Measurements from ENCODE around the gene SNX22.
"Not testable (repeated sequence)": the region's sequence is repeated elsewhere in the genome, so short reads cannot be mapped to it uniquely, and the experiment has no call there.

The SNX22 gene

DNA sequence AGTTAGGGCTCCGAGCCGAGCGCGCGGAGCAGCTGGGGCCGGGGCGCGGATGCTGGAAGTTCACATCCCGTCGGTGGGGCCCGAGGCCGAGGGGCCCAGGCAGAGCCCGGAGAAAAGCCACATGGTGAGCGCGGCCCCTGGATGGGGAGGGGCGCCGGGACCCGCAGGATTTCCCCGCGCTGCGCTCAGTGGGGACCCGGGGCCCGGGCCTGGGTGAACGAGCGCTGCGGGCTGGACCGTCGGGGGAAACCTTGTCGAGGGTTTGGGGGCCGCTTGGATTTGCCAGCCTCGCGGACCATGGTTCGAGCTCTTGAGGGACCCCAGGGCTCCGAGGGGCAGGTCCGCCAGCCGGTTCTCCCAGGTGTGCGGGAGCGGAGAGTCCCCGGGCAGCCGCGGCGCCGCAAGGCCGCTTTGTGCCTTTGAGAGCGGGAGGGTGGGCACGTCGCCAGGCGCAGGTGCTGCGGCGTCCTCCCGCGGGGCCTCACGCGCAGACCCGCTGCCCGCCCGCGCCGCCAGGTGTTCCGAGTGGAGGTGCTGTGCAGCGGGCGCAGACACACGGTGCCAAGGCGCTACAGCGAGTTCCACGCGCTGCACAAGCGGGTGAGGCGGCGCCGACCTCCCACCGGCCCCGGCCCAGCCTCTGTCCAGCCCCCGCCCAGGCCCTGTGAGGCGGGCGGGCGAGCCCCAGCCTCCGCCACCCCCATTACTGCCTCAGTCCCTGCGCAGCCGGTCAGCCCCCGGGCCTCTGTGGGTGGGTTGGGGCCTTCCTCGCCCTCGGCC is at the start of gene SNX22:
Gene SNX22, plus strand, starts transcription at position 5 of the 780 bp plus-strand sequence. Its CDS starts 45 bp downstream, at position 50.
- peak; percentile 13 to 36 for DNase-seq

DNA sequence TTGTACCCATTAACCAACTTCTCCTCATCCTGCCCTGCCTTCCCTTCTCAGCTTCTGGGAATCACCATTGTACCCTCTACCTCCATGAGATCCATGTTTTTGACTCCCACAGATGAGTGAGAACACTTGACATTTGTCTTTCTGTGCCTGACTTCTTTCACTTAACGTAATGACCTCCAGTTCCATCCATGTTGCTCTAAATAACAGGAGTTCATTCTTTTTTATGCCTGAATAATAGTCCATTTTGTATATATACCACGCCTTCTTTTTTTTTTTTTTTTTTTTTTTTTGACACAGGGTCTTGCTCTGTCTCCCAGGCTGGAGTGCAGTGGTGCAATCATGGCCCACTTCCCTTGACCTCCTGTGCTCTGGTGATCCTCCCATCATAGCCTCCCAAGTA is 49.0 kb upstream of the SNX22 start:
- DNase-seq: no peak

DNA sequence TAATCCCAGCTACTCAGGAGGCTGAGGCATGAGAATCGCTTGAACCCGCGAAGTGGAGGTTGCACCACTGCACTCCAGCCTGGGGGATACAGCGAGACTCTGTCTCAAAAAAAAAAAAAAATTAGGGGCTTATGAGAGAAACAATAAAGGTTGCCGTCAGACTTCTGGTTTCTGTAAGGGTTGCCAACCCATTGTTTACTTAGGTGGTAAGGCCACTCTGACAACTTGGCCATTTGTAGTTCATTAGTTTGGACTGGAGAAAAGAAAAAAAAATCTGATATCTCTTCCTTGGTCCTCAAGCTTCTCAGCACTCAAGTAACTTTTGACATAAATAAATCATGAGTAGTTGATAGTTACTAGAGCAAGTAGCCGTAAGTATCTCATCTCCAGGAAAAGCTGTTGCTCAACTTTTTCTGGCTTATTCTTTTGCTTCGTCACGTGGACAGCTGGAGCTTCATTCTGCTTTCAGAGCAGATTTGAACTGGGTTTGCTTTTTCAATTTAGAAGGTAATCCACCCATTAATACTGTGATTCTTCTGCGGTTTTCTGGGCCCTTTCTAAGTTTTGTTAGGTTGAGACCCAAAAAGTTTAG is 46.3 kb upstream of the SNX22 start:
- DNase-seq: no peak

- no peak for DNase-seq
These were observed 44.2 kb upstream of the SNX22 start for GRCh38 chr15:64107337-64107736.

DNA sequence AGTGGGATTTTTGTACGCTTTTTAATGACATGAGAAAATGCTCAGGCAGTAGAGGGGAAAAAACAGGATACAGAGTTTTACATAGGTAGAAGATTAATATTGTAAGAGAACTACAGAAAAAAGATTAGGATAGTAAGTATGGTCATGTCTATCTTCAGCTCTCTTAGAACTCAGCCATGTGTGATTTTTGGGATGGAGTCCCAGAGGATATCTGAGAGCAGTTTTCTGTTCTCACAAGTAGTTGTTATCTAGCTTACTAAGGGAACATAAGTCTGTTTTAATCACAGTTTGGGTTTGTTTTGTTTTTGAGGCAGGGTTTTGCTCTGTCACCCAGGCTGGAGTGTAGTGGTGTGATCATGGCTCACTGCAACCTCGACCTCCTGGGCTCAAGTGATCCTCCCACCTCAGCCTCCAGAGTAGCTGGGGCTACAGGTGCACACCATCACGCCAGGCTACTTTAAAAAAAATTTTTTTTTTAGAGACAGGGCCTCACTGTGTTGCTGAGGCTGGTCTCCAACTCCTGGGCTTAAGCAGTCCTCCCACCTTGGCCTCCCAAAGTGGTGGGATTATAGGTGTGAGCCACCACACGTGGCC is 41.3 kb upstream of the SNX22 start:
- not testable (repeated sequence) for DNase-seq

DNA sequence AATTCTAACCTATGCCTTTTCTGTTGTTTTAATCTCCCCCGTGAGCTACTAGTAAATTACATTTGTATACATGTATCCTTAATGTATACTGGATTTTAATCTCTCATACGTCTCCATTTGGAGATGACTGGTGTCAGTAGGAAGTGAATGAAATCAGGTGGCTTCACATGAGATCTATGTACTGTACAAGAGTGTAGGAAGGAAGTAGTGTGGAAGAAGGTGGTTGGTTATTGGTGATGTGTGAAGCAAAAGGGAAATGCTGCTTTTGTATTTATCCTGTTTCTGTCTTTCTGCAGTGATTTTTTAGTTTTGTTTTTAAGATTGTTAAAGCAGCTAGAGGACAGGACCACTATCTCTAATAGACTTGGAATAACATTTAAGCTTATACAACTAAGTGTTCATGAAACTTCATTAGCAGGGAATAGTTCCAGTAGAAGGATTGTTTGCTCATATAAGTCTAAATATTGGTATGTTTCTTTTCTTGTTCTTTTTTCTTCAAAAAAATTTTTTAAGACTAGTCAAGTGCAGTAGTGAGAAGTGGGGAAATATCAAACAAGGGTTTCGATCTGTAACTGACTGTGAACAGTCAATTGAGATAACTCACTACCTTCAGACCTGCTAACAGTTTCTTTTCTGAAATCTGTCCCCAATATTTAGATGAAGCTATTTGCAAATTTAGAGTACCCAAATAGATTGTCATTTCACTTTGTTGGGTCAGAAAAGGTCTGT is 40.4 kb upstream of the SNX22 start:
- no peak for DNase-seq

- no peak for DNase-seq
These were observed 39.9 kb upstream of the SNX22 start for GRCh38 chr15:64111679-64112050.

GRCh38 chr15:64112073-64112772 is 39.3 kb upstream of the SNX22 start:
- no peak for DNase-seq

- no peak for DNase-seq
These were observed 38.6 kb upstream of the SNX22 start for GRCh38 chr15:64112904-64113303.

DNA sequence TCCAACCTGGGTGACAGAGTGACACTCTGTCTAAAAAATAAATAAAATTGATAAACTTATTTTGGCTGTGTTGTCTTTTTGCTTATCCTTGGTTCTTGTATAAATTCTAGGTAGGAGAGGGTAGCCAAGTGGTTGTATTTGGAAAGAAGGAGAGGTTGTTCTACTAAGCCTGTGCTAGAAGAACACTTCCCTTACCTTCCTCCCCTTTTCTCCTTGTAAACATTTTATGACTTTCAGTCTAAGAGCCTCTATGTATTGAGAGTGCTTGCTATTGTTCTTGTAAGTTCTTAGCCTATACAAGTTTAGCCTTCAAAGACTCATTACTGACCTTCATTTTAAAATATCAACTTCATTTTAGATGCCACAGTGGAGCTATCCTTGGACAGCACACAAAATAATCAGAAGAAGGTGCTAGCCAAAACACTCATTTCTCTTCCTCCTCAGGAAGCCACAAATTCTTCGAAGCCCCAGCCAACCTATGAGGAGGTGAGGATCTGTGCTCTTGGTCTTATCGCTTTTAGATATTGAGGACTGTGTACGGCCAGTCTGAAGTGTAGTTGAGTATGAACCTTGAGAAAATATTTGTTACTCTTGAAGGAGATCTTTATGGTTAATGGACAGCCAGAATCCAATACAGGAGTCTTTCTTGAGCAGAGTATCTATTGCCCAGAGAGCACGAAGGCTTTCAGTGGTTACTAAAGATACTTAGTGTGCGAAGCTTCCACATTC is 33.6 kb upstream of the SNX22 start:
- DNase-seq: no peak

- not testable (repeated sequence) for DNase-seq
These were observed 31.2 kb upstream of the SNX22 start for GRCh38 chr15:64120322-64120721.

GRCh38 chr15:64121614-64122013 is 29.9 kb upstream of the SNX22 start:
- DNase-seq: no peak

DNA sequence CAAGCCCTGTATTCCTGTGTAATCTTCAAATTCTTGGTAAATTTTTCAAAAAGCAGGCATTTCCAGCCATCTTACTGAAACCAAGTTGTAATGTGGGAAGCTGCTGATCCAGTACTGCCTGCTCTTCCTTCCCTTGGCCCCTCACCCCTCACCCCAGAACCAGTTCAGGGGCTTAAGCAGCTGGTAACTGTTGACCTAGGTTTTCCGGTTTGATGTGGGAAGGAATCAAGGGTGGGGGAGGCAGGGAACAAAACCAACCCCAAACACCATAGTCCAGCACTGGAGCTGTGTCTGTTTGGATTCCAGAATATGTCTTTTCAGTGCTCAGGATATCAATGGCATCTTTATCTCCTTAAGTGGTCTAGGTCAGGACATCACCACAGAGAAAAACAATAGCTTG is 29.1 kb upstream of the SNX22 start:
- DNase-seq: no peak

DNA sequence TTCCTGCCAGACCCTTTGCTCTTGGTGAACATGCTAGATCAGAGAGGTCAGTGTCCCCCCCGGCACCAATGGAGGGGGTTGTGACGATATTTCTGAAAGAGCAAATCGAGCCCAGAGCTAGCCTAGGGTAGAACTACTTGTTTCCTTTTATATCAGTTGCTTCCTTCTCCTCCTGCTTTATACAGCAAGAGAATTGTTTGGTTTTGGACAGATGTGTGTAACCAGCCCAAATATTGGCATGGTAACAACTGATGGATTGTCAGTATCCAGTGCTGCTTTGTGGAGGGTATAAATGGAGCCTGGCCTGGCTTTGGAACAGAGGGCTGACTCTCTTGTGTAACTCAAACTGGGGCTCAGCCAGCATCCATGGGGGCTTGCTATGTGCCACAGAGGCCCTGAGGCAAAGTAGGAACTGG is 28.6 kb upstream of the SNX22 start:
- no peak for DNase-seq

- DNase-seq: no peak
These were observed 25.6 kb upstream of the SNX22 start for GRCh38 chr15:64125978-64126377.

- no peak for DNase-seq
These were observed 23.8 kb upstream of the SNX22 start for GRCh38 chr15:64127521-64128270.

DNA sequence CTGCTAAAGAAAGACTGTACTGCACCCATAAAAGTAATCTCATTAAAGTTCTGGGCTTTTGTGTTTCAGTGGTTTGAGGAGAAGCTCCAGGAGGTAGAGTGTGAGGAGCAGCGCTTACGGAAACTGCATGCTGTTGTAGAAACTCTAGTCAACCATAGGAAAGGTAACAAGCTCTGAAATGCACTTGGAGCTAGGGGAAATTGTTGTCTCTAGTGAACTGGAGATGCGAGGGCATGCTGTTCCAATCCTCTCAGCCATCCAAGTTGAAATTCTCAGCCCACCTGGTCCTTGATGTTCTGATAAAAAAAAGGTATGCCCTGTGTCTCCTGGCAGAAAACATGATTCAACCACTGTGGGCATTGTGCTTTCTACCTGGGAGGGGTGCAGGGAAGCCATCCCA is 21.4 kb upstream of the SNX22 start:
- DNase-seq: no peak

DNA sequence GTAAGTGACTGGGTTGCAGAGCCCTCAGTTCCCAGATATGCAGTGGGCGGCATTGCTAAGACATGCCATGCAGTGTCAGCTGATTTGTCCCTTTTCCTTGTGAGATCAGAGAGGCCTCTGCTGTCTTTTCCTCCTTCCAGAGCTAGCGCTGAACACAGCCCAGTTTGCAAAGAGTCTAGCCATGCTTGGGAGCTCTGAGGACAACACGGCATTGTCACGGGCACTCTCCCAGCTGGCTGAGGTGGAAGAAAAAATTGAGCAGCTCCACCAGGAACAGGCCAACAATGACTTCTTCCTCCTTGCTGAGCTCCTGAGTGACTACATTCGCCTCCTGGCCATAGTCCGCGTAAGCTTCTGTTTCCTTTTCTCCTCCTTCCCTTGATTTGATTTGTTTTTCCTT is 20.0 kb upstream of the SNX22 start:
- no peak for DNase-seq

- no peak for DNase-seq
These were observed 19.3 kb upstream of the SNX22 start for GRCh38 chr15:64132217-64132616.

DNA sequence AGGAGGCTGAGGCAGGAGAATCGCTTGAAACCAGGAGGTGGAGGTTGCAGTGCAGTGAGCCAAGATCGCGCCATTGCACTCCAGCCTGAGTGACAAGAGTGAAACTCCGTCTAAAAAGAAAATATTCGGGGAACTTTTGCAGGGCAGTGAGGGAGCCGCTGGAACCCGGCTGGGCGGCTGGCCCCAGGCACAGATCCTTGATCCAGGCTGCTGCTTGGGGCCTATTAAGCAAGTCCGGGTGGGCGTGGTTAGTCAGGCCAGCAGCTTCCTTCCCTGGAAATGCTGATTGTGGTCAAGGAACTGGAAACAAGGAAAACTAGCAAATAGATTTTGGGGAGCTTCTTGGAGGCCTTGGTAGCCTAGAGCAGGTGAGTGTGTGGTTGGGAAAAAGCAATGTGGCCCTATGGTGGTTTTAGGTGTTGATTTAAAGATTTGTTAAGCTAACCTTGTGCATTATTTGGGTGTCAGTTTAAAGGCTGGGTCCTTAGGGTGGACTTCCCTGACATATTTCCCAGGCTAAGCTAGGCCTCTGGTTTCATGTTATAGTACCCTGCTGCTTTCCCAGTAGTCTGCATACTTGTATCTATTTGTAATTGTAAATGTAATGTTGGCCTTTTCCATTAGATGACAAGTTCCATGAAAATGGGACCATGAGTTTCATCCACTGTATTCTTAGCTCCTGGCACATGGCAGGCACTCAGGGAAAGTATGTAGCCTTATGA is 17.7 kb upstream of the SNX22 start:
- no peak for DNase-seq

DNA sequence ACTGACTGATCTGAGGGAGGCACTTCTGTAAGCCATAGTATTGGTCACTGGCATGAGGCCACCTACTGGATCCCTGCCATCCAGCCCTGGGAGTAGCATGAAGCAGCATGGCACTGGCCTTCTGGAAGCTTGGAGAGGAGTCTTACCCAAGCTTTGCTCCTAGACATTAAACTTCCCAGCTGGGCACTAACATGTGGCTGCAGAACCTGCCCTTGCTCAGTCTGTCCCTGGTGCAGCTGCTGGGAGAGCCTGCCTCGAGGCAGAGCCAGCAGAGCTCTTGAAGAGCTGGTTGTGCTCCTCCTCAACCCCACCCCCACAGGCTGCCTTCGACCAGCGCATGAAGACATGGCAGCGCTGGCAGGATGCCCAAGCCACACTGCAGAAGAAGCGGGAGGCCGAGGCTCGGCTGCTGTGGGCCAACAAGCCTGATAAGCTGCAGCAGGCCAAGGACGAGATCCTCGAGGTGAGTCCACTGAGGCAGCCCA is 17.1 kb upstream of the SNX22 start:
- DNase-seq: no peak

All from activated CD4-positive, alpha-beta T cell treated with anti-CD3 and anti-CD28 coated beads for 4 hours (primary cell).